H9 (cell line): ENCODE results near the gene NPM3. TPM values are rescaled to one million over a fixed set of nuclear protein-coding genes. Genes with fewer than 3 reads are reported as not detected.
A peak's percentile ranks its signal among the peaks of the same experiment; 100 is the strongest.

ENCODE experiments used
- DNase-seq: peaks from one replicate; pipeline ENCODE4 v3.0.0-alpha.2; 2017
- H2AFZ ChIP-seq: one replicate; pipeline ENCODE4 v1.6.1; 2013; ENCODE audit warnings: mild to moderate bottlenecking, low read length, control low read depth, moderate library complexity
- H2AK5ac ChIP-seq: 2 replicates; pipeline ENCODE4 v1.6.1; 2013; ENCODE audit warnings: low read length, control low read depth, mixed read lengths; ENCODE audit not compliant: insufficient read length
- H2BK120ac ChIP-seq: one replicate; pipeline ENCODE4 v1.6.1; 2013; ENCODE audit warnings: low read depth, mild to moderate bottlenecking, low read length, control low read depth, inconsistent platforms; ENCODE audit not compliant: poor library complexity, severe bottlenecking
- H2BK12ac ChIP-seq: 2 replicates; pipeline ENCODE4 v1.6.1; 2013; ENCODE audit warnings: low read length, control low read depth, mixed read lengths, low read depth; ENCODE audit not compliant: insufficient read length
- H2BK15ac ChIP-seq: 2 replicates; pipeline ENCODE4 v1.6.1; 2013; ENCODE audit warnings: low read depth, low read length, control low read depth
- H2BK20ac ChIP-seq: one replicate; pipeline ENCODE4 v1.6.1; 2013; ENCODE audit warnings: low read depth, mild to moderate bottlenecking, low read length, control low read depth, inconsistent platforms; ENCODE audit not compliant: poor library complexity, severe bottlenecking
- H2BK5ac ChIP-seq: 2 replicates; pipeline ENCODE4 v1.6.1; 2013; ENCODE audit warnings: low read length, control low read depth, mixed read lengths; ENCODE audit not compliant: insufficient read length
- H3K14ac ChIP-seq: 2 replicates; pipeline ENCODE4 v1.6.1; 2013; ENCODE audit warnings: low read length, control low read depth; ENCODE audit not compliant: insufficient read depth
- H3K18ac ChIP-seq: 2 replicates; pipeline ENCODE4 v1.6.1; 2013; ENCODE audit warnings: low read depth, mild to moderate bottlenecking, mixed read lengths, low read length, control low read depth; ENCODE audit not compliant: insufficient read length
- H3K23ac ChIP-seq: 2 replicates; pipeline ENCODE4 v1.6.1; 2013; ENCODE audit warnings: low read length, control low read depth, mixed read lengths, low read depth; ENCODE audit not compliant: insufficient read length
- H3K23me2 ChIP-seq: 2 replicates; pipeline ENCODE4 v1.6.1; 2013; ENCODE audit warnings: low read depth, mild to moderate bottlenecking, mixed read lengths, low read length, control low read depth; ENCODE audit not compliant: insufficient read length, poor library complexity, severe bottlenecking
- H3K27ac ChIP-seq: 2 replicates; pipeline ENCODE4 v1.5.1; 2013; ENCODE audit warnings: low read length, control low read depth, mixed read lengths, low read depth; ENCODE audit not compliant: insufficient read length
- H3K27me3 ChIP-seq: 2 replicates; pipeline ENCODE4 v1.6.1; 2013; ENCODE audit warnings: low read length, control low read depth, inconsistent platforms; ENCODE audit not compliant: insufficient read depth
- H3K4ac ChIP-seq: 2 replicates; pipeline ENCODE4 v1.6.1; 2013; ENCODE audit warnings: low read depth, mild to moderate bottlenecking, control low read depth, inconsistent platforms, low read length, moderate library complexity
- H3K4me1 ChIP-seq: 2 replicates; pipeline ENCODE4 v1.6.1; 2013; ENCODE audit warnings: low read length, control low read depth, inconsistent platforms; ENCODE audit not compliant: insufficient read depth
- H3K4me2 ChIP-seq: 2 replicates; pipeline ENCODE4 v1.6.1; 2013; ENCODE audit warnings: low read length, control low read depth, mixed read lengths; ENCODE audit not compliant: insufficient read length, insufficient read depth
- H3K56ac ChIP-seq: 2 replicates; pipeline ENCODE4 v1.6.1; 2013; ENCODE audit warnings: low read depth, mild to moderate bottlenecking, mixed read lengths, low read length, control low read depth; ENCODE audit not compliant: insufficient read length
- H3K79me1 ChIP-seq: 2 replicates; pipeline ENCODE4 v1.6.1; 2013; ENCODE audit warnings: low read depth, mild to moderate bottlenecking, moderate library complexity, low read length, control low read depth, inconsistent platforms; ENCODE audit not compliant: insufficient read depth, poor library complexity, severe bottlenecking
- H3K79me2 ChIP-seq: 2 replicates; pipeline ENCODE4 v1.6.1; 2013; ENCODE audit warnings: low read length, control low read depth, inconsistent platforms; ENCODE audit not compliant: insufficient read depth
- H3K9ac ChIP-seq: 2 replicates; pipeline ENCODE4 v1.6.1; 2013; ENCODE audit warnings: low read length, control low read depth, mixed read lengths; ENCODE audit not compliant: insufficient read length; ENCODE audit errors: extremely low read depth
- H3K9me3 ChIP-seq: one replicate; pipeline ENCODE4 v1.6.1; 2013; ENCODE audit warnings: low read depth, low read length, inconsistent platforms; ENCODE audit not compliant: control insufficient read depth
- H3T11ph ChIP-seq: one replicate; pipeline ENCODE4 v1.6.1; 2013; ENCODE audit warnings: mild to moderate bottlenecking, low read length, control low read depth, inconsistent platforms
- H4K20me1 ChIP-seq: one replicate; pipeline ENCODE4 v1.6.1; 2013; ENCODE audit not compliant: control insufficient read depth, insufficient read length, insufficient read depth
- H4K5ac ChIP-seq: 2 replicates; pipeline ENCODE4 v1.6.1; 2013; ENCODE audit warnings: low read depth, mild to moderate bottlenecking, mixed read lengths, low read length, control low read depth; ENCODE audit not compliant: insufficient read length
- H4K8ac ChIP-seq: replicated peaks from 2 replicates; pipeline ENCODE4 v1.6.1; 2013; ENCODE audit warnings: low read length, control low read depth, mixed read lengths, low read depth; ENCODE audit not compliant: insufficient read length
- H4K91ac ChIP-seq: 2 replicates; pipeline ENCODE4 v1.6.1; 2013; ENCODE audit warnings: low read depth, mild to moderate bottlenecking, moderate library complexity, mixed read lengths, low read length, control low read depth; ENCODE audit not compliant: insufficient read length
- H3K27ac Mint-ChIP-seq, 3 experiments: 2 replicates in 2 of 3; 3 replicates in 1 of 3; pipeline ENCODE4 v1.8.0; 2020 to 2021; ENCODE audit warnings: mixed read lengths in 3 of 3, mild to moderate bottlenecking in 1 of 3, moderate library complexity in 1 of 3
- H3K27me3 Mint-ChIP-seq: 2 replicates; pipeline ENCODE4 v1.8.0; 2021; ENCODE audit warnings: low read depth, mild to moderate bottlenecking, moderate library complexity, mixed read lengths
- H3K36me3 Mint-ChIP-seq, 3 experiments: 2 replicates in 2 of 3; 3 replicates in 1 of 3; pipeline ENCODE4 v1.8.0; 2020 to 2021; ENCODE audit warnings: low read depth in 3 of 3, mixed read lengths in 3 of 3; ENCODE audit not compliant: insufficient read depth in 1 of 3
- H3K4me1 Mint-ChIP-seq, 2 experiments: 2 replicates each; pipeline ENCODE4 v1.8.0; 2020; ENCODE audit warnings: mixed read lengths in 2 of 2
- H3K4me3 Mint-ChIP-seq, 2 experiments: 2 replicates in 1 of 2; 3 replicates in 1 of 2; pipeline ENCODE4 v1.8.0; 2020 to 2021; ENCODE audit warnings: mild to moderate bottlenecking in 2 of 2, mixed read lengths in 2 of 2, moderate library complexity in 1 of 2
- H3K9me3 Mint-ChIP-seq, 2 experiments: 2 replicates in 1 of 2; 3 replicates in 1 of 2; pipeline ENCODE4 v1.8.0; 2020; ENCODE audit warnings: mild to moderate bottlenecking in 2 of 2, mixed read lengths in 2 of 2, moderate library complexity in 1 of 2
- CTCF ChIP-seq: fragments of 200-600 bp; sonication (generic); conservative IDR thresholded peaks from 3 replicates; pipeline ENCODE4 v1.8.0; 2021; ENCODE audit warnings: antibody characterized with exemption, mild to moderate bottlenecking
- WGBS: extraction: QIAGEN DNeasy Blood & Tissue Kit; methylation state at CpG from one replicate; pipeline ENCODE4 v1.1.7; 2013; ENCODE audit warnings: missing lambda C conversion rate, low lambda C conversion rate, mixed read lengths; ENCODE audit not compliant: insufficient read length; ENCODE audit errors: extremely low coverage; 5-methylcytosine and 5-hydroxymethylcytosine counted together
- total RNA-seq: library from RNA; stranded (reverse); gene quantifications from 2 replicates; pipeline ENCODE4 v1.2.1, GENCODE V29; 2021

NPM3 gene
- total RNA-seq, 1 experiment from 2014 or later, result 133 TPM

DNA sequence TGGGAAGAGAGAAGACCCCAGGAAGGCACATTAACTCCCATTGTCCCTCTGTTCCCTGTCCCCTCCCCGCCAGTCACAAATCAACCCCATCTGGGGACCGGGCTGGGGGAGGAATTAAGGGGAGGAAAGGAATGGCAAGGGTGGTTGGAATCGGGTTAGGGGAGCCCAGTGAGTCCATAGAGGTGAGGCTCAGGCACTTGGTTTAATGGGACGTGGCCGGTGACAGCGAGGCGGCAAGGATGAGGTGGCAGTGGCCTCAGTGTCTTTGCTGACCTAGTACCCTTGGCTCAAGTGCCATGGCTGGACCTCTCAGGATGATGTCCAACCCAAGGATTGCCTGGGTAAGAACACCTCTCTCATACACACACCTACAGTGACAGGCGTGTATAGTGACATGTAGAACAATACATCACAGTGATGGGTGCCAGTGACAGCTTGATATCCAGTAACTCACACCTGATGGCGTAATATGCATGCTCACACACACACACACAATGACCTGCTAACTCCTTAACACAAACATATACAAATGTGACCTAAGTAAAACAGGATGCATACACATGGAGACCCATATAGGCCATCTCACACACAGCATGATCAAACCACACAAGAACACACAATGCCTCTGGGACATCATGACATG is 48.0 kb upstream of the NPM3 start:
- no peak overlapping the region for H2BK120ac ChIP-seq
- no peak overlapping the region for H2BK12ac ChIP-seq
- Mint-ChIP-seq H3K27me3 (peaks cover 10% of the 10 kb centered on the region), H3K36me3 (peaks cover 3 to 9% (median 6%) of the 10 kb centered on the region in 3 experiments; a peak in 6 of 7 replicates), H3K27ac (peak overlapping the region in 1 of 3 experiments; percentile 57; a peak in 3 of 7 replicates), H3K4me1 (peaks cover 18 to 36% of the 10 kb centered on the region in 2 experiments), H3K9me3 (no peaks in the 10 kb centered on the region), H3K4me3 (peak overlapping the region; percentile 64 to 85)
- no CpG with 5 or more reads among the region's 9 CpGs for WGBS
- no peak overlapping the region for H4K5ac ChIP-seq
- no peak overlapping the region for H4K8ac ChIP-seq
- H3K23me2 ChIP-seq, result peaks cover 19% of the 10 kb centered on the region
- no peak overlapping the region for H2BK20ac ChIP-seq
- H4K20me1 ChIP-seq, result peaks cover 3% of the 10 kb centered on the region
- no peak overlapping the region for H3K18ac ChIP-seq
- no peak for DNase-seq
- no peak overlapping the region for H3K56ac ChIP-seq
- TF ChIP-seq CTCF, result no peak
- peaks cover 6% of the 10 kb centered on the region; the same call in 1 of the 2 replicates for H3K4me1 ChIP-seq
- no peak overlapping the region for H2BK15ac ChIP-seq
- peak overlapping the region; percentile 15 for H3K9ac ChIP-seq
- H3T11ph ChIP-seq, result no peak overlapping the region
- H2BK5ac ChIP-seq, result no peak overlapping the region
- H4K91ac ChIP-seq, result no peak overlapping the region
- no peaks in the 10 kb centered on the region for H3K79me2 ChIP-seq
- no peak overlapping the region for H3K23ac ChIP-seq
- H3K4ac ChIP-seq, result no peak overlapping the region
- no peak overlapping the region for H3K27ac ChIP-seq
- H3K27me3 ChIP-seq, result no peaks in the 10 kb centered on the region
- no peaks in the 10 kb centered on the region for H3K79me1 ChIP-seq
- H2AK5ac ChIP-seq, result no peak overlapping the region
- peak overlapping the region; percentile 94 for H3K4me2 ChIP-seq
- no peaks in the 10 kb centered on the region for H3K9me3 ChIP-seq
- H2AFZ ChIP-seq, result no peak overlapping the region
- no peak overlapping the region for H3K14ac ChIP-seq
